Stimulated activated CD4-positive, alpha-beta T cell treated with anti-CD3 and anti-CD28 coated beads, Interleukin-1b, Interleukin-23, amount 100 ng/mL, for 4 hours (primary cell): ENCODE data around the gene MRAS.
"Not testable (repeated sequence)": the region's sequence is repeated elsewhere in the genome, so short reads cannot be mapped to it uniquely, and the experiment has no call there.

Source experiments
- DNase-seq, 2 donors: peaks; one replicate each; pipeline ENCODE4 v3.0.0-alpha.2; 2020; ENCODE audit warnings: low read depth in 2 of 2

Gene MRAS

GRCh38 chr3:138418601-138419206, 70.3 kb downstream of the MRAS start:
- DNase-seq, result no peak

- DNase-seq, result no peak
These were observed 74.9 kb downstream of the MRAS start for GRCh38 chr3:138423316-138423715.

- no peak for DNase-seq
These were observed 75.9 kb downstream of the MRAS start for GRCh38 chr3:138424323-138424722.

- DNase-seq, result no peak
These were observed 77.8 kb downstream of the MRAS start for GRCh38 chr3:138426211-138426610.

- DNase-seq, result not testable (repeated sequence)
These were observed 78.4 kb downstream of the MRAS start for GRCh38 chr3:138426754-138427153.

GRCh38 chr3:138429665-138430064, 81.3 kb downstream of the MRAS start:
- no peak for DNase-seq

GRCh38 chr3:138432576-138433240, 84.3 kb downstream of the MRAS start:
- DNase-seq, result no peak

- DNase-seq, result no peak
These were observed 85.5 kb downstream of the MRAS start for GRCh38 chr3:138433892-138434275.

- peak in 1 of 2 donors; percentile 42 for DNase-seq
These were observed 86.0 kb downstream of the MRAS start, which contains the start of gene ESYT3 for GRCh38 chr3:138434276-138434874. TSS of gene ESYT3 (plus strand) at chr3:138434616. CDS start at chr3:138434799, 183 bp downstream.

GRCh38 chr3:138434875-138435772, 86.7 kb downstream of the MRAS start:
- DNase-seq, result no peak

- no peak for DNase-seq
These were observed 87.5 kb downstream of the MRAS start for GRCh38 chr3:138435840-138436239.

- DNase-seq, result no peak
These were observed 88.9 kb downstream of the MRAS start for GRCh38 chr3:138437281-138437680.

- no peak for DNase-seq
These were observed 90.5 kb downstream of the MRAS start for GRCh38 chr3:138438896-138439295.

GRCh38 chr3:138439646-138440045, 91.3 kb downstream of the MRAS start:
- DNase-seq, result no peak

- DNase-seq, result no peak
These were observed 91.7 kb downstream of the MRAS start for GRCh38 chr3:138440121-138440521.

GRCh38 chr3:138440596-138440995, 92.2 kb downstream of the MRAS start:
- no peak for DNase-seq

- no peak for DNase-seq
These were observed 92.9 kb downstream of the MRAS start for GRCh38 chr3:138441256-138441655.

GRCh38 chr3:138441742-138442141, 93.4 kb downstream of the MRAS start:
- no peak for DNase-seq

GRCh38 chr3:138442433-138442832, 94.1 kb downstream of the MRAS start:
- no peak for DNase-seq

- DNase-seq, result no peak
These were observed 94.7 kb downstream of the MRAS start for GRCh38 chr3:138443091-138443490.

GRCh38 chr3:138443521-138444503, 95.4 kb downstream of the MRAS start:
- no peak for DNase-seq
